ENCODE measurements around the gene SIAH2.

Gene SIAH2

DNA sequence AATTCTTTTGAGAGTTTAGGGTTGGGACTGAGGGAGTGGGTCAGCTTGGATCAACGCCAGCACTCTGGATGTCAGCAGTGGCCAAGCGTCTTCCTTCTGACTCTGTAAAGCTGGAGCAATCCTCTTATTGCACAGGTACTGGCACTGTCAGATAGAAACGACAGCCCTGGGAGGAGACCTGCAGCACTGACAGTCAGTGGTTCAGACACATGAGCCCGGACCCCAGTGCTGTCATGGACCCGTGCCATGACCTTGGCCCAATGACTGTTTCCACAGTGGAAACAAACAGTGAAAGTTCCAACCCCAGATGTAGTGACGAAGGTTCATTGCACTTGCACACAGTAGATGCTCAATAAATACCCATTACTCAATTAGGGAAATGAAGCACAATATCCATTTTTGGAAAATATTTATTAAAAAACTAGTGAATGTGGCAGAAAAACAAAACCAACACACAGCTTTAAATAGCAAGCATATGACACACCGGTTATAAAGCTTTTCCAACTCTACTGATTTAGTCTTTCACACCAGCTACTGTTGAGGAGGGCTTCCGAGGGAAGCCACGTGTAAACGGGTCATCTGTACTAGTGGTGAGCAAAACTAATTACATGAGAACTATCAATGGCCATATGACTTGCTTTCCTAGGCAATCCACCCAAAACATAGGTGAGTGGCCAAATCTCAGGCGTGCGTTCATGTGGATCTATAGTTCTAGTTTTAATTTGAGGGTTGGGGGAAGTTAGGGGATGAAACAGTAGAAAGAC, 22.1 kb downstream of the SIAH2 start:
- H3K4me3 ChIP-seq (replicated peaks; ENCODE audit: low read depth, low read length): no peak overlapping the region
- no peak for DNase-seq (ENCODE audit: low read depth)
- no peak for TF ChIP-seq CTCF (IDR thresholded peaks at IDR 0.05; ENCODE audit: low read length, missing control alignments)

DNA sequence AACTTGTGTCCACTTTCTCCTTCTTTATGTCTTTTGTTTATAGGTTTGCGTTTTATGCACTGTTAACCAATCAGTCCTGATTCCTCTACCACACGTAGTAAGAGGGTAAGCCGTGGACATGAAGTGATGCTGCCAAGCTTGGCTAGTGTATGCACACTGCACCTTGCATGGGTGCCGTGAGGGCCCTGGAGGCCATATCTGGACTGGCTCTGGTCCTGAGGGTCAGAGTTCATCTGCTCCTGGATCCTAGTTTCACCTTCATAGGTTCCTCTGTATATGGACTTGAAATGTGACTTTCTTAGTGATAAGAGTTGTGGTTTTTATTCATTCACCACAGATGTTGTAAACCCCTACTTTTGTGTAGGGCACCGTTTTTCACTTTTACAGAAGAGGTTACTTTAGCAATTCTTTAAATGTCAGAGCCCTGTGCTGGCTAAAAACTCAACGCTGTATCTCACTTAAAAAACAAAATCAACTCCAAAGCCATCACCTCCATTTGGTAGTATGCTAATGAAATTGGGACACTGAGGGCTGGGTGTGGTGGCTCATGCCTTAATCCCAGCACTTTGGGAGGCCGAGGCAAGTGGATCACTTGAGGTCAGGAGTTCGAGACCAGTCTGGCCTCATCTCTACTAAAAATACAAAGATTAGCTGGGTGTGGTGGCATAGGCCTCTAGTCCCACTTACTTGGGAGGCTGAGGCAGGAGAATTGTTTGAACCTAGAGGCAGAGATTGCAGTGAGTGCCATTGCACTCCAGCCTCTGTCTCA, 22.9 kb downstream of the SIAH2 start:
- no peak overlapping the region for H3K4me3 ChIP-seq (replicated peaks; ENCODE audit: low read depth, low read length)
- no peak for TF ChIP-seq CTCF (IDR thresholded peaks at IDR 0.05; ENCODE audit: low read length, missing control alignments)
- DNase-seq (ENCODE audit: low read depth): no peak

GRCh38 chr3:150739200-150739863, 23.6 kb downstream of the SIAH2 start:
- DNase-seq (ENCODE audit: low read depth): no peak
- H3K4me3 ChIP-seq (replicated peaks; ENCODE audit: low read depth, low read length): no peak overlapping the region
- TF ChIP-seq CTCF (IDR thresholded peaks at IDR 0.05; ENCODE audit: low read length, missing control alignments): no peak

GRCh38 chr3:150738688-150739087, 24.3 kb downstream of the SIAH2 start:
- no peak for TF ChIP-seq CTCF (IDR thresholded peaks at IDR 0.05; ENCODE audit: low read length, missing control alignments)
- no peak overlapping the region for H3K4me3 ChIP-seq (replicated peaks; ENCODE audit: low read depth, low read length)
- DNase-seq (ENCODE audit: low read depth): no peak

DNA sequence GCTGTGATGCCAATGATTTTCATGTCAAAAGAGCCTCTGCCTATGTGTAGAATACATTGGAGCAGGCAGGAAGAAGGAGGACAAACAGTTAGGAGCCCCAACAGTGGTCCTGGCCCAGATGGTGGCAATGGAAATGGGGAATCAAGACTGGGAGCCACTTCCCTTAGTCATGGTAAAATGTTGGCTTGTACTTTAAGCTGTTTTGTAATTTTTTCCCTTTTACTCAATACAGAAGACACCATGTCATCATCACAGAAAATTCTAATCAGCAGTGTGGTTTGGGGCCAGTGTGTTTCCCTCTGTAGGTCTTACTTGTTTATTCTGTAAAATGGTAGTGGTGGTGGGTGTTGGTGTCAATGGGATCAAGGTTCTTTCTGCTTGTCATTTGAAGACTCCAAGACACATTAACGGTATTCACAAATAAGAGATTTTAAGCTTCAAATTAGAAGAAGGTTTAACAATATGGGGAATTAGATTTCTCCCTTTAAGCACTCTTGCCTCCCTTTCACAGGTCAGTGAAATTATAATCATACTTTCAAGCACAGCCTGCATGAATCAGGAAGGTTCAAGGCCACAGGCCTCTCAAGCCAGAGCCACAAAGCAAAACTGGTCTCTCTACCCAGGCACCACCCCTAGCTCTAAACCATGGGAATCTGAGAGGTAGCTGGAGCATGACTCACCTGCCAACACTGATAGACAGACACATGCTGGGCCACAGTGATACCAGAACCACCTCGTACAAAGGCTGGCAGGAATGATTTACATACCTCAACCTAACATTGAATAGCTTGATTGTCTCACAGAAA, 24.9 kb downstream of the SIAH2 start:
- no peak overlapping the region for H3K4me3 ChIP-seq (replicated peaks; ENCODE audit: low read depth, low read length)
- no peak for TF ChIP-seq CTCF (IDR thresholded peaks at IDR 0.05; ENCODE audit: low read length, missing control alignments)
- peak; percentile 61 for DNase-seq (ENCODE audit: low read depth)
